Measurements from ENCODE around the gene NDUFA13.
A peak's percentile ranks its signal among the peaks of the same experiment; 100 is the strongest.

Gene NDUFA13

GRCh38 chr19:19550972-19551852, 35.2 kb downstream of the NDUFA13 start:
- peak; percentile 6 for DNase-seq (ENCODE audit: low read depth)
- TF ChIP-seq CTCF (IDR thresholded peaks at IDR 0.05; ENCODE audit: low read depth, low read length, missing control alignments), result no peak
- in situ Hi-C loops (cut with HindIII; ENCODE audit: low sequenced_read_pairs), result no loop called here
- H3K4me3 ChIP-seq (ENCODE audit: low read depth, low read length), result no peak overlapping the region

GRCh38 chr19:19551853-19552192, 35.8 kb downstream of the NDUFA13 start:
- in situ Hi-C loops (cut with HindIII; ENCODE audit: low sequenced_read_pairs), result no loop called here
- TF ChIP-seq CTCF (IDR thresholded peaks at IDR 0.05; ENCODE audit: low read depth, low read length, missing control alignments), result no peak

GRCh38 chr19:19552798-19553197, 36.8 kb downstream of the NDUFA13 start:
- no peak for DNase-seq (ENCODE audit: low read depth)
- no peak overlapping the region for H3K4me3 ChIP-seq (ENCODE audit: low read depth, low read length)
- TF ChIP-seq CTCF (IDR thresholded peaks at IDR 0.05; ENCODE audit: low read depth, low read length, missing control alignments), result peak; percentile 79
- in situ Hi-C loops (cut with HindIII; ENCODE audit: low sequenced_read_pairs), result no loop called here

More at GRCh38 chr19:19551853-19552192, 35.8 kb downstream of the NDUFA13 start:
- H3K4me3 ChIP-seq (ENCODE audit: low read depth, low read length), result no peak overlapping the region
- DNase-seq (ENCODE audit: low read depth), result peak; percentile 40

- H3K4me3 ChIP-seq (ENCODE audit: low read depth, low read length), result no peak overlapping the region
- no peak for TF ChIP-seq CTCF (IDR thresholded peaks at IDR 0.05; ENCODE audit: low read depth, low read length, missing control alignments)
- in situ Hi-C loops (cut with HindIII; ENCODE audit: low sequenced_read_pairs), result no loop called here
- DNase-seq (ENCODE audit: low read depth), result no peak
Measured at GRCh38 chr19:19553670-19554069, 37.6 kb downstream of the NDUFA13 start.

GRCh38 chr19:19554074-19555023, 38.3 kb downstream of the NDUFA13 start:
- DNase-seq (ENCODE audit: low read depth), result peak; percentile 11
- H3K4me3 ChIP-seq (ENCODE audit: low read depth, low read length), result no peak overlapping the region
- TF ChIP-seq CTCF (IDR thresholded peaks at IDR 0.05; ENCODE audit: low read depth, low read length, missing control alignments), result peak; percentile 87

GRCh38 chr19:19558055-19558454, 42.0 kb downstream of the NDUFA13 start:
- in situ Hi-C loops (cut with HindIII; ENCODE audit: low sequenced_read_pairs), result loop anchor here (5.0 kb wide), 1 partner anchor 34 kb away; no protein-coding TSS in a partner anchor
- DNase-seq (ENCODE audit: low read depth), result no peak
- no peak for TF ChIP-seq CTCF (IDR thresholded peaks at IDR 0.05; ENCODE audit: low read depth, low read length, missing control alignments)
- H3K4me3 ChIP-seq (ENCODE audit: low read depth, low read length), result no peak overlapping the region

More at GRCh38 chr19:19554074-19555023, 38.3 kb downstream of the NDUFA13 start:
- in situ Hi-C loops (cut with HindIII; ENCODE audit: low sequenced_read_pairs), result loop anchor here (5.0 kb wide), 1 partner anchor 38 kb away; no protein-coding TSS in a partner anchor

All from astrocyte of the cerebellum (primary cell).